K562 (cell line): ENCODE results near the gene HNRNPU. TPM values are rescaled to one million over a fixed set of nuclear protein-coding genes. Genes with fewer than 3 reads are reported as not detected.

Experiments used
- ETV1 ChIP-seq: fragments of 450-650 bp; conservative IDR thresholded peaks from 2 replicates; pipeline ENCODE4 v1.6.1; 2016; ENCODE audit warnings: missing genetic modification characterization, control low read depth, low read depth, missing compliant biosample characterization
- MAFK ChIP-seq: IDR thresholded peaks from 2 replicates; pipeline ENCODE4 v1.6.1; 2011; ENCODE audit warnings: low read length, improper control_type of control experiment
- NFIC ChIP-seq: fragments of 450-650 bp; IDR thresholded peaks from 2 replicates; pipeline ENCODE4 v1.6.1; 2017; ENCODE audit warnings: mild to moderate bottlenecking, inconsistent platforms
- POLR2AphosphoS2 ChIP-seq: IDR thresholded peaks from 2 replicates; pipeline ENCODE4 v1.6.1; 2012; ENCODE audit warnings: low read length, improper control_type of control experiment
- ZBTB17 ChIP-seq: fragments of 450-650 bp; formaldehyde crosslinking; IDR thresholded peaks from 2 replicates; pipeline ENCODE4 v1.4.0; 2020; ENCODE audit warnings: mild to moderate bottlenecking
- polyA plus RNA-seq, 8 experiments: library from polyadenylated mRNA; depleted of rRNA in 4 of 8; stranded (reverse) in 5 of 8; unstranded in 3 of 8; fragments of >200 nt; fragmentation: Nextera tagmentation in 2 of 8; fragmentation: Illumina TruSeq in 1 of 8; extraction: Ambion mirVana in 2 of 8; extraction: Trizol in 1 of 8; gene quantifications; 2 replicates each; pipeline versions ENCODE4 v1.2.1 to v1.2.3, GENCODE V29; 2011 to 2014; ENCODE audit warnings: inconsistent platforms in 1 of 8, missing spikeins in 1 of 8
- total RNA-seq, 7 experiments: library from RNA; depleted of rRNA in 6 of 7; stranded (reverse); fragments of >200 nt in 6 of 7; fragmentation: Illumina TruSeq in 2 of 7; extraction: Trizol in 2 of 7; gene quantifications; 2 replicates each; pipeline versions ENCODE4 v1.2.1 to v1.2.3, GENCODE V29; 2011 to 2021; ENCODE audit warnings: low replicate concordance in 1 of 7
- TF ChIP-seq, protein P1 (sequence below), 3 experiments: IDR thresholded peaks in 2 of 3; conservative IDR thresholded peaks in 1 of 3; 2 replicates each; pipeline ENCODE4 v1.5.1; 2011 to 2012; ENCODE audit warnings: low read length in 3 of 3, mild to moderate bottlenecking in 3 of 3, control low read depth in 2 of 3, improper control_type of control experiment in 1 of 3, inconsistent platforms in 1 of 3, low read depth in 1 of 3, mixed read lengths in 1 of 3, moderate library complexity in 1 of 3; ENCODE audit not compliant: insufficient read depth in 2 of 3
- TF ChIP-seq, protein P2 (sequence below): sonication (generic); formaldehyde crosslinking; IDR thresholded peaks from 2 replicates; pipeline ENCODE4 v1.8.1; 2023; ENCODE audit warnings: mild to moderate bottlenecking, missing genetic modification reagents
- TF ChIP-seq, protein P3 (sequence below), 2 experiments: fragments of 450-650 bp in 1 of 2; sonication (generic) in 1 of 2; formaldehyde crosslinking in 1 of 2; IDR thresholded peaks; 2 replicates each; pipeline versions ENCODE4 v1.7.1 to v1.9.0; 2016 to 2022; ENCODE audit warnings: inconsistent platforms in 1 of 2, mild to moderate bottlenecking in 1 of 2, missing genetic modification reagents in 1 of 2
- TF ChIP-seq, protein P4 (sequence below), 2 experiments: IDR thresholded peaks in 1 of 2; conservative IDR thresholded peaks in 1 of 2; 2 replicates each; pipeline ENCODE4 v1.6.1; 2016; ENCODE audit warnings: low read depth in 2 of 2, mild to moderate bottlenecking in 1 of 2, missing compliant biosample characterization in 1 of 2, missing genetic modification characterization in 1 of 2, moderate library complexity in 1 of 2

The HNRNPU gene
- total and polyA plus RNA-seq, 9 of the 15 experiments (the other 6 are each of a cell fraction or from before 2014, with no cell fraction given), result 159 to 777 (median 577) TPM

DNA sequence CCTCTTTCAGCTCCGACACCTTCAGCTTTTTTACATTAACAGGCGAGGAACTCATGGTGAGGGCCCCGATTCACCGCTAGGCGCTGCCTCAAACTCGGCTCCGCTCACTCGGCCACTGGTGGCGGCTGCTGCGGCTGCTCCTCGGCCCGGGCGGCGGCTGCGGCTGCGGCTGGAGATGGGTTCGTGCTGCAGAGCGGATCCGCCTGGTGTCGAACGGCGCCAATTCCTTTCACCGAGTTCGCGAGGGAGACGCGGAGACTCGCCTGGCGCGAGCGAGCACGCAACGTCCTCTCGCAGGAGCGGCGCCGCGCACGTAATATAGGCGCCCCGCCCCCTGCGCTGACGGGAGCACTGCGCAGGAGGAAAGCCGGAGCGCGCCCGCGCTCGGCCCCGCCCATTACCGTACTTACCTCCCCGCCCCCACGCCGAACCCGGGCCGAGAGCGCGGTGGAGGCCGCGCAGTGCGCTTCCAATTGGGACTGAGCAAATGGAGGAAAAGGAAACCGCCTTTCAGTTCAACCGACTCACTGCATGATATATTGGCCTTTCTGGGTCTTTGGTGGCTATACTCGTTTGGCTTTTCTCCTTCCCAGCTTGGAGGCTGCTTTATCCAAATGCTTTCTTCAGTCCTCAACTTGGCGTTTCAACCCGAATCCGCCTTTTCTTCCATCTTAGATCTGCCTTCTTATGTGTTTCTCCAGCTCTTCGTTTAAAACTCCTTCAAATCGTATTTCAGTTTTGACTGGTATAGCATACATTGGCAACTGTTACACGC, at the start of gene HNRNPU (continued):
- TF ChIP-seq, protein P1, sequence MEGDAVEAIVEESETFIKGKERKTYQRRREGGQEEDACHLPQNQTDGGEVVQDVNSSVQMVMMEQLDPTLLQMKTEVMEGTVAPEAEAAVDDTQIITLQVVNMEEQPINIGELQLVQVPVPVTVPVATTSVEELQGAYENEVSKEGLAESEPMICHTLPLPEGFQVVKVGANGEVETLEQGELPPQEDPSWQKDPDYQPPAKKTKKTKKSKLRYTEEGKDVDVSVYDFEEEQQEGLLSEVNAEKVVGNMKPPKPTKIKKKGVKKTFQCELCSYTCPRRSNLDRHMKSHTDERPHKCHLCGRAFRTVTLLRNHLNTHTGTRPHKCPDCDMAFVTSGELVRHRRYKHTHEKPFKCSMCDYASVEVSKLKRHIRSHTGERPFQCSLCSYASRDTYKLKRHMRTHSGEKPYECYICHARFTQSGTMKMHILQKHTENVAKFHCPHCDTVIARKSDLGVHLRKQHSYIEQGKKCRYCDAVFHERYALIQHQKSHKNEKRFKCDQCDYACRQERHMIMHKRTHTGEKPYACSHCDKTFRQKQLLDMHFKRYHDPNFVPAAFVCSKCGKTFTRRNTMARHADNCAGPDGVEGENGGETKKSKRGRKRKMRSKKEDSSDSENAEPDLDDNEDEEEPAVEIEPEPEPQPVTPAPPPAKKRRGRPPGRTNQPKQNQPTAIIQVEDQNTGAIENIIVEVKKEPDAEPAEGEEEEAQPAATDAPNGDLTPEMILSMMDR (IDR thresholded peaks at IDR 0.05 in 2 of 3, conservative IDR thresholded peaks at IDR 0.05 in 1 of 3; ENCODE audit: insufficient read depth in 2 of 3, low read depth in 1 of 3, low read length in 3 of 3), result peak; percentile 14 to 55 (median 43); a peak in 3 of 6 replicates
- TF ChIP-seq POLR2AphosphoS2 (peak; percentile 88; the same call in 1 of the 2 replicates), ZBTB17 (no peak; the same call in 1 of the 2 replicates), MAFK (no peak), NFIC (peak; percentile 37), ETV1 (tag) (no peak)
- TF ChIP-seq, protein P2, sequence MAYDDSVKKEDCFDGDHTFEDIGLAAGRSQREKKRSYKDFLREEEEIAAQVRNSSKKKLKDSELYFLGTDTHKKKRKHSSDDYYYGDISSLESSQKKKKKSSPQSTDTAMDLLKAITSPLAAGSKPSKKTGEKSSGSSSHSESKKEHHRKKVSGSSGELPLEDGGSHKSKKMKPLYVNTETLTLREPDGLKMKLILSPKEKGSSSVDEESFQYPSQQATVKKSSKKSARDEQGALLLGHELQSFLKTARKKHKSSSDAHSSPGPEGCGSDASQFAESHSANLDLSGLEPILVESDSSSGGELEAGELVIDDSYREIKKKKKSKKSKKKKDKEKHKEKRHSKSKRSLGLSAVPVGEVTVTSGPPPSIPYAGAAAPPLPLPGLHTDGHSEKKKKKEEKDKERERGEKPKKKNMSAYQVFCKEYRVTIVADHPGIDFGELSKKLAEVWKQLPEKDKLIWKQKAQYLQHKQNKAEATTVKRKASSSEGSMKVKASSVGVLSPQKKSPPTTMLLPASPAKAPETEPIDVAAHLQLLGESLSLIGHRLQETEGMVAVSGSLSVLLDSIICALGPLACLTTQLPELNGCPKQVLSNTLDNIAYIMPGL (CRISPR knock-in tag), result peak; percentile 96
- TF ChIP-seq, protein P3, sequence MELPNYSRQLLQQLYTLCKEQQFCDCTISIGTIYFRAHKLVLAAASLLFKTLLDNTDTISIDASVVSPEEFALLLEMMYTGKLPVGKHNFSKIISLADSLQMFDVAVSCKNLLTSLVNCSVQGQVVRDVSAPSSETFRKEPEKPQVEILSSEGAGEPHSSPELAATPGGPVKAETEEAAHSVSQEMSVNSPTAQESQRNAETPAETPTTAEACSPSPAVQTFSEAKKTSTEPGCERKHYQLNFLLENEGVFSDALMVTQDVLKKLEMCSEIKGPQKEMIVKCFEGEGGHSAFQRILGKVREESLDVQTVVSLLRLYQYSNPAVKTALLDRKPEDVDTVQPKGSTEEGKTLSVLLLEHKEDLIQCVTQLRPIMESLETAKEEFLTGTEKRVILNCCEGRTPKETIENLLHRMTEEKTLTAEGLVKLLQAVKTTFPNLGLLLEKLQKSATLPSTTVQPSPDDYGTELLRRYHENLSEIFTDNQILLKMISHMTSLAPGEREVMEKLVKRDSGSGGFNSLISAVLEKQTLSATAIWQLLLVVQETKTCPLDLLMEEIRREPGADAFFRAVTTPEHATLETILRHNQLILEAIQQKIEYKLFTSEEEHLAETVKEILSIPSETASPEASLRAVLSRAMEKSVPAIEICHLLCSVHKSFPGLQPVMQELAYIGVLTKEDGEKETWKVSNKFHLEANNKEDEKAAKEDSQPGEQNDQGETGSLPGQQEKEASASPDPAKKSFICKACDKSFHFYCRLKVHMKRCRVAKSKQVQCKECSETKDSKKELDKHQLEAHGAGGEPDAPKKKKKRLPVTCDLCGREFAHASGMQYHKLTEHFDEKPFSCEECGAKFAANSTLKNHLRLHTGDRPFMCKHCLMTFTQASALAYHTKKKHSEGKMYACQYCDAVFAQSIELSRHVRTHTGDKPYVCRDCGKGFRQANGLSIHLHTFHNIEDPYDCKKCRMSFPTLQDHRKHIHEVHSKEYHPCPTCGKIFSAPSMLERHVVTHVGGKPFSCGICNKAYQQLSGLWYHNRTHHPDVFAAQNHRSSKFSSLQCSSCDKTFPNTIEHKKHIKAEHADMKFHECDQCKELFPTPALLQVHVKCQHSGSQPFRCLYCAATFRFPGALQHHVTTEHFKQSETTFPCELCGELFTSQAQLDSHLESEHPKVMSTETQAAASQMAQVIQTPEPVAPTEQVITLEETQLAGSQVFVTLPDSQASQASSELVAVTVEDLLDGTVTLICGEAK (IDR thresholded peaks at IDR 0.05), result peak; percentile 48
- TF ChIP-seq, protein P3 (CRISPR knock-in tag; IDR thresholded peaks at IDR 0.05), result no peak
- TF ChIP-seq, protein P4, sequence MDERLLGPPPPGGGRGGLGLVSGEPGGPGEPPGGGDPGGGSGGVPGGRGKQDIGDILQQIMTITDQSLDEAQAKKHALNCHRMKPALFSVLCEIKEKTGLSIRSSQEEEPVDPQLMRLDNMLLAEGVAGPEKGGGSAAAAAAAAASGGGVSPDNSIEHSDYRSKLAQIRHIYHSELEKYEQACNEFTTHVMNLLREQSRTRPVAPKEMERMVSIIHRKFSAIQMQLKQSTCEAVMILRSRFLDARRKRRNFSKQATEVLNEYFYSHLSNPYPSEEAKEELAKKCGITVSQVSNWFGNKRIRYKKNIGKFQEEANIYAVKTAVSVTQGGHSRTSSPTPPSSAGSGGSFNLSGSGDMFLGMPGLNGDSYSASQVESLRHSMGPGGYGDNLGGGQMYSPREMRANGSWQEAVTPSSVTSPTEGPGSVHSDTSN (CRISPR knock-in tag; IDR thresholded peaks at IDR 0.05; ENCODE audit: low read depth), result no peak
- TF ChIP-seq, protein P4 (tag; conservative IDR thresholded peaks at IDR 0.05; ENCODE audit: low read depth), result peak; percentile 77
